GM12801 (cell line): ENCODE results near the gene CDK4.

ENCODE experiments used
- CTCF ChIP-seq: IDR thresholded peaks from one replicate; pipeline ENCODE4 v1.5.1; 2011; ENCODE audit warnings: control low read depth; ENCODE audit not compliant: insufficient read length; ENCODE audit errors: extremely low read depth

The CDK4 gene

DNA sequence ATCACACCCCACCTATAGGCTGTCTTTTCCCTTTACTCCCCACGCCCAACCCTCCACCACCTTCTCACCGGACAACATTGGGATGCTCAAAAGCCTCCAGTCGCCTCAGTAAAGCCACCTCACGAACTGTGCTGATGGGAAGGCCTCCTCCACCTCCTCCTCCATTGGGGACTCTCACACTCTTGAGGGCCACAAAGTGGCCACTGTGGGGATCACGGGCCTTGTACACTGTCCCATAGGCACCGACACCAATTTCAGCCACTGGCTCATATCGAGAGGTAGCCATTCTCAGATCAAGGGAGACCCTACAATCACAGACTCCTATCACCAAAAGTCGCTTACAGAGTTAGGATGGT lies 700 bp downstream of the CDK4 start:
- no peak for TF ChIP-seq CTCF

DNA sequence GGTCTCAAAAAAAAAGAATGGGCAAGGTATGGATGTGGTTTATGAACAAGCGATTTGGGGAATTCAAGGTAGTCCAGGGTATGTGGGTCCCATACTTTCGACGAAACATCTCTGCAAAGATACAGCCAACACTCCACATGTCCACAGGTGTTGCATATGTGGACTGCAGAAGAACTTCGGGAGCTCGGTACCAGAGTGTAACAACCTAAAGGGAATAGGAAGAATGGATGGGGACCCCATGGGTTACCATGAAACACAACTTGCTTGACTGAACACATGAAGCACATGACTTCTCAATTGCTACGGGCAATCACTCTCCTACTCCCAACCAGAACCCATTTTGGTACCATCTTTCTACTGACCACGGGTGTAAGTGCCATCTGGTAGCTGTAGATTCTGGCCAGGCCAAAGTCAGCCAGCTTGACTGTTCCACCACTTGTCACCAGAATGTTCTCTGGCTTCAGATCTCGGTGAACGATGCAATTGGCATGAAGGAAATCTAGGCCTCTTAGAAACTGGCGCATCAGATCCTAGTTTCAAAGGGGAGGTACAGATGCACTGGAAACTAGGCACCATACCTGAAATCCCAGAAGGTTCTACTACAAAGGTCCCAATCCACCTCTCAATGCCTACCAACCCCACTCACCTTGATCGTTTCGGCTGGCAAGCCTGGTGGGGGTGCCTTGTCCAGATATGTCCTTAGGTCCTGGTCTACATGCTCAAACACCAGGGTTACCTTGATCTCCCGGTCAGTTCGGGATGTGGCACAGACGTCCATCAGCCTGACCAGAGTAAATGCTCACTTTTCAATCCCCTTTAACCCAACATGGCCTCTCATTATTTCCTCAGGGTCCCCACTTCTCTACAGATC lies 1.3 kb downstream of the CDK4 start:
- TF ChIP-seq CTCF: no peak

- TF ChIP-seq CTCF: no peak
Observed at GRCh38 chr12:57749061-57749460, 3.0 kb downstream of the CDK4 start.

GRCh38 chr12:57746025-57746424 lies 6.1 kb downstream of the CDK4 start:
- TF ChIP-seq CTCF: no peak

DNA sequence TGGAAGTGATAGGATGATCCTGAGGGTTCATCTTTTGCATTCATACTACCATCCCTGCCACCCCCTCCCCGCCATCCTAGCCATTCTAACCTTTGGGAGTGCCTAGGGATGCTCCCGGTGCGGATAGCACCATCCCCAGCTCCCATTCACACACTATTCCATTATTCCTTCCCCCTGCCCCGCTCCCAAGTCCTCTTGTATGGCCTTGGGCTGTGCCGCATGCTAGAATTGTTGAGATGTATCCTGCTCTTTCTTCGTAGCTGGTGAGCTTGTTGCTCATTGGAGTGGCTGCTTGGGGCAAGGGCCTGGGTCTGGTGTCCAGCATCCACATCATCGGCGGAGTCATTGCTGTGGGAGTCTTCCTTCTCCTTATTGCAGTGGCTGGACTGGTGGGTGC lies 6.6 kb downstream of the CDK4 start:
- no peak for TF ChIP-seq CTCF

DNA sequence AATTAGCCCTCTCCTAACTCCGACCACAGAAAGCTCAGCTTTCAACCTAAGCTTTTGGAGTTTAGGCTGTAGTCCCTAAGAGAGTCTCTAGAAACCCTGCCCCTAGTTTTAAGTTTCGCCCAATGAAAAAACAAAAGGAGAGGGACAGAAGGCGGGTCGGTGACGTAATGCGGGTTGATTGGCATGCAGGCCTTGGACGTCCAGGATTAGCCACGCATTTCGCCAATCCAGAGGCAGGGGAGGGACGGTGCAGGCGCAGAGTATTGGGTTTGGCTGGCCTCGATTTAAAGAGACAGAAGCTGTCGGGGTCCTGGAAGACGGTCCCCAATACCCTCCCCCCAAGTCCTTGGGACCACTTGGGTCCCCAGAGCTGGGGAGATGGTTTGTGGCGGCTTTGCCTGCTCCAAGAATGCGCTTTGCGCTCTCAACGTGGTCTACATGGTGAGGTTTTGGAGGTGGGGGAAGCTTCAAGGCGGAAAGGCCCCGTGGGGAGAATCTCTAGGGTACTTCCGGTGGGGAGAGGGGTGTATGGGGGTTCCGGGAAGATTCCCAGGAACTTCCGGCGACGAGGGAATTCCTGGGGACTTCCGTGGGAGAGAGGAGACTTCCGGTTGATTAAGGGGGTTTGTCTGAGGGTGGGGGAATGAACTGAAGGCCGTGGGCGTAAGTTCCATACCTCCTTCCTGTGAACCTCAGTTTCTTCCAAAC lies 7.2 kb downstream of the CDK4 start, which contains the start of gene TSPAN31:
Gene TSPAN31, plus strand, starts transcription at position 263 of the 708 bp plus-strand sequence. Its CDS starts 116 bp downstream, at position 379.
- TF ChIP-seq CTCF: no peak

GRCh38 chr12:57744194-57744776 lies 7.8 kb downstream of the CDK4 start:
- TF ChIP-seq CTCF: no peak
